Hepatocyte (in vitro differentiated cells): ENCODE measurements around the gene CCDC110. TPM values are rescaled to one million over a fixed set of nuclear protein-coding genes. Genes with fewer than 3 reads are reported as not detected.
A peak's percentile ranks its signal among the peaks of the same experiment; 100 is the strongest.

Experiments used
- DNase-seq: peaks from one replicate; pipeline ENCODE4 v3.0.0-alpha.2; 2016; ENCODE audit warnings: low spot score
- H2AFZ ChIP-seq: fragments of 200-600 bp; sonication (generic); 2 replicates; pipeline ENCODE4 v1.6.0; 2016; ENCODE audit warnings: antibody characterized with exemption, mild to moderate bottlenecking
- H3K27ac ChIP-seq: fragments of 200-600 bp; sonication (generic); 2 replicates; pipeline ENCODE4 v1.5.1; 2016; ENCODE audit warnings: mild to moderate bottlenecking
- H3K27me3 ChIP-seq: fragments of 200-600 bp; sonication (generic); 2 replicates; pipeline ENCODE4 v1.6.1; 2016
- H3K36me3 ChIP-seq: fragments of 200-600 bp; sonication (generic); replicated peaks from 2 replicates; pipeline ENCODE4 v1.5.1; 2016; ENCODE audit warnings: low read depth; ENCODE audit not compliant: insufficient read depth
- H3K4me1 ChIP-seq: fragments of 200-600 bp; sonication (generic); 2 replicates; pipeline ENCODE4 v1.5.1; 2016; ENCODE audit warnings: mild to moderate bottlenecking, moderate library complexity; ENCODE audit not compliant: insufficient read depth
- H3K4me2 ChIP-seq: fragments of 200-600 bp; sonication (generic); 2 replicates; pipeline ENCODE4 v1.6.0; 2016
- H3K4me3 ChIP-seq: fragments of 200-600 bp; sonication (generic); 2 replicates; pipeline ENCODE4 v1.5.1; 2016; ENCODE audit warnings: mild to moderate bottlenecking
- H3K79me2 ChIP-seq: fragments of 200-600 bp; sonication (generic); 2 replicates; pipeline ENCODE4 v1.6.0; 2017; ENCODE audit warnings: mild to moderate bottlenecking
- H3K9me2 ChIP-seq: fragments of 200-600 bp; sonication (generic); replicated peaks from 2 replicates; pipeline ENCODE4 v1.6.0; 2017; ENCODE audit warnings: mild to moderate bottlenecking; ENCODE audit not compliant: insufficient read depth
- H3K9me3 ChIP-seq: fragments of 200-600 bp; sonication (generic); 2 replicates; pipeline ENCODE4 v1.5.1; 2016; ENCODE audit warnings: low read depth, mild to moderate bottlenecking
- H4K20me1 ChIP-seq: fragments of 200-600 bp; sonication (generic); 2 replicates; pipeline ENCODE4 v1.6.0; 2016; ENCODE audit warnings: mild to moderate bottlenecking; ENCODE audit not compliant: insufficient read depth, poor library complexity, severe bottlenecking
- EZH2 ChIP-seq: fragments of 200-600 bp; sonication (generic); IDR thresholded peaks from 2 replicates; pipeline ENCODE4 v1.6.1; 2016; ENCODE audit warnings: antibody characterized with exemption, mild to moderate bottlenecking, borderline replicate concordance
- EZH2phosphoT487 ChIP-seq: fragments of 200-600 bp; sonication (generic); IDR thresholded peaks from one replicate; pipeline ENCODE4 v1.6.1; 2018; ENCODE audit warnings: antibody characterized with exemption, mild to moderate bottlenecking, low read depth, moderate library complexity; ENCODE audit not compliant: unreplicated experiment, severe bottlenecking
- WGBS: methylation state at CpG from one replicate; pipeline ENCODE4 v1.1.6; 2016; ENCODE audit warnings: low lambda C conversion rate; ENCODE audit errors: missing lambda C conversion rate; 5-methylcytosine and 5-hydroxymethylcytosine counted together
- polyA plus RNA-seq: library from polyadenylated mRNA; unstranded; fragments of >200 nt; fragmentation: Nextera tagmentation; extraction: Ambion mirVana; gene quantifications from 2 replicates; pipeline ENCODE4 v1.2.1, GENCODE V29; 2016
- total RNA-seq: library from RNA; depleted of rRNA; stranded (reverse); fragments of >200 nt; gene quantifications from 2 replicates; pipeline ENCODE4 v1.2.3, GENCODE V29; 2014
- TF ChIP-seq, protein P1 (sequence below): fragments of 200-600 bp; sonication (generic); IDR thresholded peaks from 2 replicates; pipeline ENCODE4 v1.5.1; 2016; ENCODE audit warnings: antibody characterized with exemption, mild to moderate bottlenecking; ENCODE audit not compliant: poor library complexity

Gene CCDC110
- total and polyA plus RNA-seq, 2 experiments from 2014 or later, result 0.16 to 0.73 TPM

DNA sequence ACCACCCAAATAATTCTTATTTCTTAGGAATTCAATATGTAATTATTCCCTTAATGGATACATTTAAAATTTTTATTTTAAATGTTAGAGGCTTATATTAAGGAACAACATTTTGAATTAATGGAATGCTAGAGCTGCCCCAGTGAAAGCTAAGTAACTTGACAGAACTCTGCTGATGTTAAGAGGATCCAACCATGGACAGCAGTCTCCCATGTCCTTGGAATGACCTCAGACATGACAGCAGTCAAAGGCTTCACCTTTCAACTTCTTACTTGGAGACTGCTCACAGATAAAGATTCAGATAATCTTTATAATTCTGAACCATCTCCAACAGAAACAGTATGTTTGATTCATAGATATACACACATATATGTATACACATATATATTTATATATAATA is 46.5 kb upstream of the CCDC110 start:
- Histone ChIP-seq H2AFZ (no peak overlapping the region), H3K9me3 (no peaks in the 10 kb centered on the region), H3K4me2 (no peak overlapping the region), H4K20me1 (no peaks in the 10 kb centered on the region), H3K27ac (no peak overlapping the region), H3K9me2 (no peaks in the 10 kb centered on the region), H3K4me1 (no peaks in the 10 kb centered on the region), H3K4me3 (no peak overlapping the region), H3K27me3 (no peaks in the 10 kb centered on the region), H3K36me3 (no peaks in the 10 kb centered on the region), H3K79me2 (no peaks in the 10 kb centered on the region)
- TF ChIP-seq EZH2 (no peak), EZH2phosphoT487 (no peak)
- TF ChIP-seq, protein P1, sequence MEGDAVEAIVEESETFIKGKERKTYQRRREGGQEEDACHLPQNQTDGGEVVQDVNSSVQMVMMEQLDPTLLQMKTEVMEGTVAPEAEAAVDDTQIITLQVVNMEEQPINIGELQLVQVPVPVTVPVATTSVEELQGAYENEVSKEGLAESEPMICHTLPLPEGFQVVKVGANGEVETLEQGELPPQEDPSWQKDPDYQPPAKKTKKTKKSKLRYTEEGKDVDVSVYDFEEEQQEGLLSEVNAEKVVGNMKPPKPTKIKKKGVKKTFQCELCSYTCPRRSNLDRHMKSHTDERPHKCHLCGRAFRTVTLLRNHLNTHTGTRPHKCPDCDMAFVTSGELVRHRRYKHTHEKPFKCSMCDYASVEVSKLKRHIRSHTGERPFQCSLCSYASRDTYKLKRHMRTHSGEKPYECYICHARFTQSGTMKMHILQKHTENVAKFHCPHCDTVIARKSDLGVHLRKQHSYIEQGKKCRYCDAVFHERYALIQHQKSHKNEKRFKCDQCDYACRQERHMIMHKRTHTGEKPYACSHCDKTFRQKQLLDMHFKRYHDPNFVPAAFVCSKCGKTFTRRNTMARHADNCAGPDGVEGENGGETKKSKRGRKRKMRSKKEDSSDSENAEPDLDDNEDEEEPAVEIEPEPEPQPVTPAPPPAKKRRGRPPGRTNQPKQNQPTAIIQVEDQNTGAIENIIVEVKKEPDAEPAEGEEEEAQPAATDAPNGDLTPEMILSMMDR, result no peak
- no peak for DNase-seq

DNA sequence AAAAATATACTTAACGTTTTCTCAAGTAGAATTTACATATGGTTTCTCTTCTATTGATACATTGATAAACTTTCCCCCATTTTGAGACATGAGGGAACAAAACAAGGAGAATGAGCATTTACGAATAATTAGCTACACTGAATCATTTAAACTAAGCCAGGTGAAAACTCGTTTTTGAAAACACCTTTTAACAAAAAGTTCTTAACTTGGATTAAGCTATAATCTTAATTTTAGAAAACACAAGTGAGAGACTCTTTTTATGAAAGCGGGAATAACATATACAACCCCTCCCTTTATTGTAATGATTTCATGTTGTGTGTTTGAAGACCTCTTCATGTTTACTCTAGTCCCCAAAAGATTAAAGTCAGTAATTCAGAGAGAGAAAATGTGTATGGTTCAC is 43.7 kb upstream of the CCDC110 start:
- Histone ChIP-seq H4K20me1 (no peaks in the 10 kb centered on the region), H3K36me3 (no peaks in the 10 kb centered on the region), H3K79me2 (no peaks in the 10 kb centered on the region), H3K9me3 (no peaks in the 10 kb centered on the region), H3K4me3 (no peak overlapping the region), H3K27me3 (no peaks in the 10 kb centered on the region), H3K27ac (no peak overlapping the region), H3K4me1 (no peaks in the 10 kb centered on the region), H3K4me2 (no peak overlapping the region), H2AFZ (no peak overlapping the region), H3K9me2 (no peaks in the 10 kb centered on the region)
- DNase-seq, result no peak
- TF ChIP-seq, protein P1, result no peak
- TF ChIP-seq EZH2phosphoT487 (no peak), EZH2 (no peak)
- WGBS, result 87% methylated on average over 4 of the region's 4 CpGs

DNA sequence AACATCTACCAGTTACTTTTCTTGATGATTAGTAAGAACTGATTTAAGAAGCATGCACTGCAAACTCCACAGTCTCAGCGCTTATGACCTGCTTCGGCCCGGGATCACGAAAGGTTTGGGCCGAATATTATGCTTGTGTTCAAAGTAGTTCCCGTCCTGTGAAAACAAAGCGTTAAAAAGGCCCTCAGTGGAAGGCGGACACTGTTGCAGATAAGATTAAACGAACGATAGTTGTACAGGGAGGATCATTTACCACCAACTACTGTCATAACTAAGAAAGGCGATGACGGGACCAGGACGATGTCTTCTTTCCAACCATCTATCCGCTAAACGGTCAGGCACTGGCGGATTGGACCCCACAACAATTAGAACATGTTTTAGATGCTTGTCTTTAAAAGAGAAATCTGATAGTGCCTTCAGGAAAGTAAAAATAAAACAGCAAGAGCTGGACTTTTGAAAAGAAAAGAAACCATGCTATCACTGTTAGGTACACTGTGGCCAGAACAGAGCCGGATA is 42.7 kb upstream of the CCDC110 start:
- no peak for TF ChIP-seq EZH2phosphoT487
- TF ChIP-seq, protein P1, result no peak
- TF ChIP-seq EZH2, result no peak
- no peaks in the 10 kb centered on the region for H3K9me2 ChIP-seq
- peak overlapping the region; percentile 30 for H3K4me2 ChIP-seq
- H3K4me3 ChIP-seq, result no peak overlapping the region
- no peaks in the 10 kb centered on the region for H3K4me1 ChIP-seq
- DNase-seq, result no peak
- no peaks in the 10 kb centered on the region for H3K36me3 ChIP-seq
- no peaks in the 10 kb centered on the region for H4K20me1 ChIP-seq
- H3K79me2 ChIP-seq, result no peaks in the 10 kb centered on the region
- WGBS, result 86% methylated on average over 17 of the region's 17 CpGs
- no peaks in the 10 kb centered on the region for H3K9me3 ChIP-seq
- H3K27me3 ChIP-seq, result no peaks in the 10 kb centered on the region
- H3K27ac ChIP-seq, result no peak overlapping the region
- H2AFZ ChIP-seq, result no peak overlapping the region
